ENCODE data around the gene ABTB2. TPM values are rescaled to one million over a fixed set of nuclear protein-coding genes. Genes with fewer than 3 reads are reported as not detected.

The ABTB2 gene
- total RNA-seq, 1 experiment from 2014 or later = 3.1 TPM

- no peak overlapping the region for H3K4me3 Mint-ChIP-seq (ENCODE audit: unreplicated experiment)
- CTCF ChIA-PET = interaction anchor here (0.6 kb wide), 1 partner anchor 76 kb away, joined by 3 read pairs; no protein-coding TSS in a partner anchor
- no peaks in the 10 kb centered on the region for H3K36me3 Mint-ChIP-seq (ENCODE audit: insufficient read depth, unreplicated experiment)
- TF ChIP-seq CTCF (IDR thresholded peaks at IDR 0.05; ENCODE audit: unreplicated experiment) = no peak
- DNase-seq (ENCODE audit: unreplicated experiment) = no peak
- no TSS peak for BruUV-seq (replicated peaks)
- no peaks in the 10 kb centered on the region for H3K27me3 Mint-ChIP-seq (ENCODE audit: insufficient read depth, unreplicated experiment)
- POLR2A ChIA-PET = no interaction called here
- intact Hi-C loops (cut with micrococcal nuclease) = no loop called here
- H3K4me1 Mint-ChIP-seq (ENCODE audit: insufficient read depth, unreplicated experiment) = peaks cover 12% of the 10 kb centered on the region
- H3K9me3 Mint-ChIP-seq (ENCODE audit: unreplicated experiment) = no peaks in the 10 kb centered on the region
- H3K27ac Mint-ChIP-seq (ENCODE audit: low read depth, unreplicated experiment) = no peak overlapping the region
These were observed 88.0 kb downstream of the ABTB2 start for GRCh38 chr11:34269694-34270245.

- POLR2A ChIA-PET = no interaction called here
- TF ChIP-seq CTCF (IDR thresholded peaks at IDR 0.05; ENCODE audit: unreplicated experiment) = no peak
- H3K27me3 Mint-ChIP-seq (ENCODE audit: insufficient read depth, unreplicated experiment) = no peaks in the 10 kb centered on the region
- DNase-seq (ENCODE audit: unreplicated experiment) = no peak
- intact Hi-C loops (cut with micrococcal nuclease) = no loop called here
- CTCF ChIA-PET = no interaction called here
- H3K9me3 Mint-ChIP-seq (ENCODE audit: unreplicated experiment) = no peaks in the 10 kb centered on the region
- H3K4me1 Mint-ChIP-seq (ENCODE audit: insufficient read depth, unreplicated experiment) = peaks cover 10% of the 10 kb centered on the region
- H3K27ac Mint-ChIP-seq (ENCODE audit: low read depth, unreplicated experiment) = no peak overlapping the region
- H3K36me3 Mint-ChIP-seq (ENCODE audit: insufficient read depth, unreplicated experiment) = no peaks in the 10 kb centered on the region
- H3K4me3 Mint-ChIP-seq (ENCODE audit: unreplicated experiment) = no peak overlapping the region
- no TSS peak for BruUV-seq (replicated peaks)
These were observed 88.8 kb downstream of the ABTB2 start for GRCh38 chr11:34268906-34269430.

GRCh38 chr11:34267417-34267816 lies 90.4 kb downstream of the ABTB2 start:
- no peak for TF ChIP-seq CTCF (IDR thresholded peaks at IDR 0.05; ENCODE audit: unreplicated experiment)
- H3K27me3 Mint-ChIP-seq (ENCODE audit: insufficient read depth, unreplicated experiment) = no peaks in the 10 kb centered on the region
- ChIA-PET CTCF (no interaction called here), POLR2A (no interaction called here)
- intact Hi-C loops (cut with micrococcal nuclease) = no loop called here
- no peak for DNase-seq (ENCODE audit: unreplicated experiment)
- no peak overlapping the region for H3K27ac Mint-ChIP-seq (ENCODE audit: low read depth, unreplicated experiment)
- peaks cover 20% of the 10 kb centered on the region for H3K4me1 Mint-ChIP-seq (ENCODE audit: insufficient read depth, unreplicated experiment)
- H3K36me3 Mint-ChIP-seq (ENCODE audit: insufficient read depth, unreplicated experiment) = no peaks in the 10 kb centered on the region
- BruUV-seq (replicated peaks) = no TSS peak
- H3K9me3 Mint-ChIP-seq (ENCODE audit: unreplicated experiment) = no peaks in the 10 kb centered on the region
- H3K4me3 Mint-ChIP-seq (ENCODE audit: unreplicated experiment) = no peak overlapping the region

- intact Hi-C loops (cut with micrococcal nuclease) = no loop called here
- no peak overlapping the region for H3K4me3 Mint-ChIP-seq (ENCODE audit: unreplicated experiment)
These were observed 90.8 kb downstream of the ABTB2 start for GRCh38 chr11:34267013-34267412.

More at GRCh38 chr11:34267013-34267412, 90.8 kb downstream of the ABTB2 start:
- no peak for DNase-seq (ENCODE audit: unreplicated experiment)
- Mint-ChIP-seq H3K27ac (ENCODE audit: low read depth, unreplicated experiment) (no peak overlapping the region), H3K27me3 (ENCODE audit: insufficient read depth, unreplicated experiment) (no peaks in the 10 kb centered on the region), H3K36me3 (ENCODE audit: insufficient read depth, unreplicated experiment) (no peaks in the 10 kb centered on the region), H3K9me3 (ENCODE audit: unreplicated experiment) (no peaks in the 10 kb centered on the region), H3K4me1 (ENCODE audit: insufficient read depth, unreplicated experiment) (peaks cover 20% of the 10 kb centered on the region)
- ChIA-PET CTCF (no interaction called here), POLR2A (no interaction called here)
- BruUV-seq (replicated peaks) = no TSS peak
- TF ChIP-seq CTCF (IDR thresholded peaks at IDR 0.05; ENCODE audit: unreplicated experiment) = no peak

Measured in MCF 10A (cell line).